Activated CD8-positive, alpha-beta memory T cell treated with anti-CD3 and anti-CD28 coated beads for 1 hour (primary cell): ENCODE data around the gene PRKX.
"Not testable (repeated sequence)": the region's sequence is repeated elsewhere in the genome, so short reads cannot be mapped to it uniquely, and the experiment has no call there.

Experiments used
- DNase-seq, 2 donors: peaks; one replicate each; pipeline ENCODE4 v3.0.0-alpha.2; 2020; ENCODE audit warnings: low read depth in 1 of 2; ENCODE audit errors: extremely low read depth in 1 of 2

PRKX gene

DNA sequence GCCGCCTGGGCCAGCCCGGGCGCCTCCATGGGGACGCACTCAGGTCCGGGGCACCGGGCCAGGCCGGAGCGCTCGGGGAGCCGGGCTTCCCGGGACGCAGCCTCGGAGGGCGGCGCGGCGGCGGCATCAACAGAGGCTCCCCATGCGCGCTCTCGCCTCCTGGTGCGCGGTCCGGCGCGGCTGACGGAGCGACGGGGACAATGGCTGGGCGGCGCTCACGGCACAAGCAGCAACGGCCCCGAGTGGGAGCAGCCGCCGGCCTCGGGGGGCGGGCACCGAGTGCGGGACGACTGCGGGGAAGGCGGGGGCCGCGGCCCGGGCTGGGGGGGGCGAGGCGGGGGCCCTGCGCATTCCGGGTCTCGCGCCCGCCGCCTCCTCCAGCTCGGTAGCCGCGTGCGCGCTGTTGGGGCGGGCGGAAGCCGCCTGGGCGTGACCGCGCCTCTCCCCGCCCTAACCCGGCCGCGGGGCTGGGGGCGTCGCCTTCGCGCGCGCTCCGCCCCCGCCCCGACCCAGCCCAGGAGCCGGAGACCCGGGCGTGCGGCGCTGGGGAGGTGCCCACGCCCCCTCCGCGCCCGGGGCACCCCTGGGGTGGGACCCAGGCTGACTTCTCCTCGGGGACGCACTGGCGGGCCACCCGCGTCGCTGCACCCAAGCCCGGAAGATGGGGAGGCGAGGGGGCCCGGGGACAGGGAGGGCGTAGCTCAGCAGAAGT is at the start of gene PRKX:
PRKX (minus strand) TSS at position 425 of the 712 bp plus-strand sequence; CDS start at position 29, 396 bp downstream.
- peak; percentile 43 to 62 for DNase-seq

DNA sequence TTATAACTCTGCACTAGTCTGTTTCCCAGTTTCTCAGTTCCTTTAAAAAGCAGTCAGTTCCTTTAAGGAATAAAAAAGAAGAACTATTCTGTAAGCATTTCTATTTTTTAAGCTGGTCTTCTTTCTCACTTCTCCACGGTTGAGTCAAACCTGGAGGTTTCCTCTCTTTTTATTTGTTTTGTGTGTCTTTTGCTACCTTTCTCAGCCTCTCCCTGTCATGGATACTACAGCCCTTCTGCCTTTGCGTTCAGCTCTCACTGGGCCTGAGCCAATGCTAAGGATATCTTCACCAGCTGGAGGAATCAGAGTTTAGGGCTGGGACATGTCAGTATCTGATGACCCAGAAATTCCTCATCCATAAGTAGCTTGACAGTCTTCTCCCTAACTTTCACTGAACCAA is 49.7 kb upstream of the PRKX start:
- no peak for DNase-seq

DNA sequence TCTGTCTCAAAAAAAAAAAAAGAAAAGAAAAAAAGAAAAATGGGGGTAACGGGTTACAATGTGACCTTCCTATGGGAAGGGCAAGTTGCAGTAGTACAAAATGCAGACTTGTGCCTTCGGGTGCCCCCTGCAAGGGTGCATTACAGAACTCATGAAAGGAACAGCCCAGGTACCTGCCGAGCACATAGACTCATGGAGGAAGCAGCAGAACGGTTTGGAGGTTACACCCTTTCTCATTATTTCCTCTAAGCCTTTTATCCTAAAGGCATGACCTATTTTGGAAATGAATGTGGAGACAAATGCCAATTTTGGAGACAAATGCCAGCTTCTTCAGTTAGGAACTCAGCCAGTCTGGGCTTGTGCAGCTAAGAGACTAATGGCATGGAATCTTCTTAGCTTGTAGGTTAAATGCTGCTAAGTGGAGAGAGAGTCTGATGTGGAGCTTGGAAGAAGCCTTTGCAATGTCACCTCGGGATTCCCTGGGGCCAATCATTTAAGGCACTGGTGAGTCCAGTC is 44.1 kb upstream of the PRKX start:
- DNase-seq: no peak

DNA sequence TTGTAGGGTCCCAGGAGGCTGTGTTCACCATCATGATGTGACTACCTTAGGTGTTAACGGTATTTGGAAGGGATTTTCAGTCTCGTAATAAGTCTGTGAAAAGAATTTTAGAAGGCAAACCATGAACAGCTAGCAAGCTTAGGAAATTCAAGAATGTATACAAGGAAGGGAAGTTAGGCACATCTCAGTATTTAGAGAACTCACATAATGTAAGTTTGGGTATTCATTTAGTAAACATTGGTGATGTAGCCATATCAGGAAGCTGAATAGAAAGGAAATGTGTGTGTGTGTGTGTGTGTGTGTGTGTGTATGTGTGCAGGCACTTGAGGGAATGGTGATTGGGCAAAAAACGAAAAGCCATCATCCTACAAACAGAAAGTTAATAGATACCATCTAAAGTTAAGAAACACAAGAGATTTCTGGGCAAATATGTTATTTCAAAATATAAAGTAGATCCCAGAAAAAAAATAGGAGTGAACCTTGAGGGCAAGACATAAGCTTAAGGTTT is 34.7 kb upstream of the PRKX start:
- DNase-seq: no peak

DNA sequence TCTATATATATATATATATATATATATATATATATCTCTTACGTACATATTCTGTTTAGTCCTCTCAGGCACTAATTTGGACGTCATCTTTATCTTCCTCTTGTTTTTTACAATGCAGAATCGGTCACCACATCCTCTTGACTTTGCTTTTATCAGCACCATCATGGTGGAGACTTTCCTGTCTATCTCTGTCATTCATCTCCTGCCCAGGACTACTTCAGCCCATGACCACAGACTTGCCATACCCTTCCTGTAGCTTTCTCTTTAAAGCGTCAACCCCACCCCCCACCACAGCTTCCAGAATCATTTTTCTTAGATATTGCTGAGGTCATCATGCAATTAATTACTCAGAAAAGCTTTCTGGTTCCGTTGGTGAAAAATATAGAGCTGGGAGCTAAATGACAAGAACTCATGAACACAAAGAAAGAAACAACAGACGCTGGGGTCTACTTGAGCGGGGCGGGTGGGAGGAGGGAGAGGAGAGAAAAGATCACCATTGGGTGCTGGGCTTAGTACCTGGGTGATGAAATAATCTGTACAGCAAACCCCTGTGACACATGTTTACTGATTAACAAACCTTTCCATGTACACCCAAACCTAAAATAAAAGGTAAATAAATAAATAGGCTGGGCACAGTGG is 30.5 kb upstream of the PRKX start:
- DNase-seq: peak; percentile 4 to 26

DNA sequence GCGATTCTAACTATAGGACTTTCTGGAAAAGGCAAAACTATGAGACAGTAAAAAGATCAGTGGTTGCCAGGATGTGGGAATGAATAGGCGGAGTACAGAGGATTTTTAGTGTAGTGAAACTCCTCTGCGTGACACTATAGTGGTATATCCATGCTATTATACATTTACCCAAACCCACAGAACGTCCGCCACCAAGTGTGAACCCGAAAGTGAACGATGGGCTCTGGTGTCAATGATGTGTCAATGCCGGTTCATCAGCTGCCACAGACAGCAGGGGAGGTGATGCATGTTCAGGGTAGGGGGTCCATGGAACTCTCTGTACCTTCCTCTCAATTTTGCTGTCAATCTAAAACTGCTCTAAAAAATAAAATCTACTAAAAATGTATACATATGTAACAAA is 27.5 kb upstream of the PRKX start:
- not testable (repeated sequence) for DNase-seq

DNA sequence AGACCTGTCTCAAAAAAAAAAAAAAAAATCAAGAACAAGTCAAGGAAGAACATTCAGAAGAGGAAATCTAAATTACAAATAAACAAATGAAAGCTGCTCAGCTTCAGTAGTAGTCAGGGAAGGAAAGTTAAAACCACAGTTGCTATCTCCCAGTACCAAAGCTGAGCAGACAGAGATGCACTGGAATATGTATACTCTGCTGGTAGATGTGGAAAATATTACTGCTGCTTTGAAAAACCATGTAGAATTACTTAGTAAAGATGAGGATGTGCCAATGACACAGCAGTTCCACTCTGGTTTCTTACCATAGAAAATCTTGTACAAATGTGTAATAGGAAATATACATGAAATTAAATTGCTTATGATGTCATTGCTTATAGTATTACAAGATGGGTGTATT is 25.1 kb upstream of the PRKX start:
- no peak for DNase-seq

DNA sequence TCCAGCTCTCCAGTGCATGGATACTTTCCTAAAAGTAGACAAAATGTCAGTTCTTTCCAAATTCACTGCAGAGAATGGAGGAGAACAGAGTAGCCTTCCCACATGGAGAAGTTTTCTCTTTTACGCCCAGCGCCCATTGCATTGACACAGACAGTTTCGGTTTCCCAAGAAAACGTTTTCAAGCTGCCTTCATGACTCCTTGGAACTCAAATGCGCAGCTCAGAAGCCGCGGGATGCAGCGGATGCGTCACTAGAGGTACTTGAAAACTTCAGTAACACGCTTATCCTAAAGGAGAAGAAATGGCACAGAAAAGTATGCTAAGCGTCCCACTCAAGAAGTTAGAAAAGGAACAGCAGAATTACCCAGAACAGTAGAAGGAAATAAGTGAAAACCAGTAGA is 23.1 kb upstream of the PRKX start:
- DNase-seq: not testable (repeated sequence)

DNA sequence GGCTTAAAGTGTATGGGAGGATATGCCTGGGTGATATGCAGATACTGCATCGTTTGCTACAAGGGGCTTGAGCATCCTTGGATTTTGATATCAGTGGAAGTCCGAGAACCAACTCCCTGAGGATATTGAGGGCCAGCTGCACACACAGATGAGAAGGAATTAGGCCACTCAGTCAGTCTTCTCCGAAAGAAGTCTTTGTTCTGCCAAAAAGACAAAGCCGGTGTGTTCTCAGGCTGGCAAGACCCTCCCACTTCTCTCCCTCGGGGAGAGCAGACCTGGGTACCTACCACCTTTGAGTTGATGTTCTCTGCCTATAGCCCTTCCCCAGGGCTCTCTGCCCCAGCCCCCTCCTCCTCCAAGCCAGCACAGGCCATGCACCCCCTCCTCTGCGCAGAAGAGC is 22.4 kb upstream of the PRKX start:
- not testable (repeated sequence) for DNase-seq

DNA sequence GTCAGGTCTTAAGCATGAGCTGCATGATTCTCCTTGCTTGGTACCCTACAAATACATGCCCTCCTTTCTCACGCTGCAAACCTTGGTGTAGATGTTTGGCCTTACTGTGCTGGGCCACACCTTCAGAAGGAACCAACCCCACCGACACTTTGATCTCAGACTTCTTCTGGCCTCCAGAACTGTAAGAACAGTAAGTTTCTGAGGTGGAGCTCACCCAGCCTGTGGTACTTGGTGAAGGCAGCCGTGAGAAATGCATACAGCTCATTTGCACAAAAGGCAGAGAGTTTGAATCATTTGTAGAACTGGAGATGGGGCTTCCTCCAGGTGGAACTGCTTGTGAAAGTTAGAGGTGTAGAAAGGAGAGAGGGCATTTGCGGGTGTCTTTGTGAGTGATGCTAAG is 21.0 kb upstream of the PRKX start:
- DNase-seq: not testable (repeated sequence)

DNA sequence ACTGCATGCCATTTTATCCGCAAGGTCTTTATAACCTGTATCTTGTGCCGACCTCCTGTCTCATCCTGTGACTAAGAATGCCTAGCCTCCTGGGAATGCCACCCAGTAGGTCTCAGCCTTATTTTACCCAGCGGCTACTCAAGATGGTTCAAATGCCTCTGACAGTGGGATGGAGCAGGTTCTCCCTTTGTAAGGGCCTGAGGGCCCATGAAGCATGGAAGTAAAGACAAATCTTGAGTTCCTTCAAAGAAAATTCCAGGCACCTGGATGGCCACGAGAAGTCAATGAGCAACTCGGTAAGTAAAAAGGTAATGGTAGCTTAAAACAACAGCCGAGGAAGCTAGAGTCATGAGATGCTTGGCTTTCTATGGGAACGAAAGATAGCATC is 19.6 kb upstream of the PRKX start:
- DNase-seq: no peak

DNA sequence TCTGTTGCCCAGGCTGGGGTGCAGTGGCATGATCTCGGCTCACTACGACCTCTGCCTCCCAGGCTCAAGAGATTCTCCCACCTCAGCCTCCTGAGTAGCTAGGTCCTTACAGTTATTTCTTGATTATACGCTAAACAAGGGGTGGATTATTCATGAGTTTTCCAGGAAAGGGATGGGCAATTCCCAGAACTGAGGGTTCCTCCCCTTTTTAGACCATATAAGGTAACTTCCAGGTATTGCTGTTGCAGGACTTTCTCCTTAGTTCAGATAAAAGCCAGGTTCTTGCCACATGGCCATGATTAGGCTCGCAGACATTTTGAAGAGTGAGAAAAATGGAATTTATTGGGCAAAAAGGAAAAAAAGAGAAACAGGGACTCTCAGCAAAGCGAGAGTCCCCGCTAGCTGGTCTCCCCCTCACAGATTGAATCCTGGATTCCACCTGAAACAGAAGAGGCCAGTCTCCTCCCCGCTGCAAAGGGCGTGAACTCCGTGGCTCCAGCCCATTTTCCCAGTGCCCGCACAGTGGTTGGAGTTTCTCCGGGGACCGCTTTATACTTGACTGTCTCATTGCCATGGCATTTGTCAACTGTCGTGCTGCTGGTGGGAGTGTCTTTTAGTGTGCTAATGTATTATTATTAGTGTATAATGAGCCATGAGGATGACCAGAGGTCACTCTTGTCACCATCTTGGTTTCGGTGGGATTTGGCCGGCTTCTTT is 19.0 kb upstream of the PRKX start:
- DNase-seq: not testable (repeated sequence)

DNA sequence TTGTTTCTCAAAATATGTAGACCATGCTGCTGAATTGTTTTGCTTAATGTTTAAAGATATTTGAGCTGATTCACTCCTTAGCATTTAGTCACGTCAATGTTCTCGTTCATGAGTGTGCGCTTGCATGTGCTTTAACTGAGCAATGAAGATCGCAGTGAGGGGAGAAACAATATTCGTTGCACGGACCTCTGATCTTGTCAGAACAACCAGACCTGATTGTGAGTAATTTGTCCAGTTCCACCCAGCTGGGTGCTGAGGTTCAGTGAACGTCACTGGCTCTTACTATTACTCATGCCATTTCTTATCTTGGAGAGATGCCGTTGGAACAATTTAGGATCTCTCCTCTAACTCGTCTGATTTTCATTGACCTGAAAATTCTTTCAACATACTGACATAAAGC is 15.0 kb upstream of the PRKX start:
- DNase-seq: no peak

DNA sequence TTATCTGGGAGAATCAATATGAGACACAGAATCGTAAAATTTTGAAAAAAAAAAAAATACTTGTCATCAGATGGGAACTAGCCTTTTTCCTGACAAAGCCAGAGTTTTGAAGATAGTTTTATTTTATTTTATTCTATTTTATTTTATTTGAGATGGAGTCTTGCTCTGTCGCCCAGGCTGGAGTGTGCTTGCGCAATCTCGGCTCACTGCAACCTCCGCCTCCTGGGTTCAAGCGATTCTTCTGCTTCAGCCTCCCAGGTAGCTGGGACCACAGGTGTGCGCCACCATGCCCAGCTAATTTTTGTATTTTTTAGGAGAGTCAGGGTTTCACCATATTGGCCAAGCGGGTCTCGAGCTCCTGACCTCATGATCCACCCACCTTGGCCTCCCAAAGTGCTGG is 10.0 kb upstream of the PRKX start:
- not testable (repeated sequence) for DNase-seq

DNA sequence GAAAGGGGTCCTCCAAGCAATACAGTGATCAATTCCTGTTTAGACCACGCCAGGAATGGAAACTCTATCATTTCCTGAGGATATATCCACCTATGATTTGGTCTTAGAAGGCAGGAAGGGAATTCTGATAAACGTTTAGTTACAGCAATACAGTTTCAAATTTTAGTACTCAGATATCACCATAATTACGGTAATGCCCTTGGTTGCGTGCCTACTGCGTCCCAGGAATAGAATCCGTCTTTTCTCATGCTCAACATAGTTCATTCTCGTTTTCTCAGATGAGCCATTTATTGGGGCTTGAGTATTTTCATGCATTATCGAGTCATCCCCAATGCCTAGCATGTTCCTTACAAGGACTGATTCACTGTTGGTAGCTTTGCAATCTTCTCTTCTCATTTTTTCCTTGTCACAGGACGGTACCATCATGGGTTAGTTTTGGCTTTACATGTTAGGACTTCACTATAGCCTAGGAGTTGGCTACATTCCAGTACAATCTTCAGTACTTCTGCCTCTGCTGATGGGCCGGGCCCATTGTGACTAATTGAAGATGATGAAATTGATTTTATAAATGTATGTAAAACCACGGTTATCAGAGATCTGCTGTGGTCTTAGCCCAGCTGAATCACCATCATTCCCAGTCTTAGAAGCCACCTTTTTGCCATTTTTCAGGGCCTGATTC is 4.4 kb upstream of the PRKX start:
- DNase-seq: no peak

DNA sequence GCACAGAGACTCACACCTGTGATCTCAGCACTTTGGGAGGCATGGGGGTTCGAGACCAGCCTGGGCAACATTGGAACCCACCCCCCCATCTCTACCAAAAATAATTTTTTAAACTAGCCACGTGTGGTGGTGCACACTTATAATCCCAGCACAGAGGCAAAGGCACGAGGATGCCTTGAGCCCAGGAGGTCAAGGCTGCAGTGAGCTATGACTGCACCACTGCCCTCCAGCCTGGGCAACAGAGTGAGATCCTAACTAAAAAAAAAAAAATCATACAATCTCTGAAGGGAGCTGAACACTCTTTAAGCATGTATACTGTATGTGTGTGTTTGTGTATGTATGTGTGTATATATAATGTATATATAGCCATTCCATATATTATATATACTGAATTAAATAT is 2.5 kb upstream of the PRKX start:
- no peak for DNase-seq

DNA sequence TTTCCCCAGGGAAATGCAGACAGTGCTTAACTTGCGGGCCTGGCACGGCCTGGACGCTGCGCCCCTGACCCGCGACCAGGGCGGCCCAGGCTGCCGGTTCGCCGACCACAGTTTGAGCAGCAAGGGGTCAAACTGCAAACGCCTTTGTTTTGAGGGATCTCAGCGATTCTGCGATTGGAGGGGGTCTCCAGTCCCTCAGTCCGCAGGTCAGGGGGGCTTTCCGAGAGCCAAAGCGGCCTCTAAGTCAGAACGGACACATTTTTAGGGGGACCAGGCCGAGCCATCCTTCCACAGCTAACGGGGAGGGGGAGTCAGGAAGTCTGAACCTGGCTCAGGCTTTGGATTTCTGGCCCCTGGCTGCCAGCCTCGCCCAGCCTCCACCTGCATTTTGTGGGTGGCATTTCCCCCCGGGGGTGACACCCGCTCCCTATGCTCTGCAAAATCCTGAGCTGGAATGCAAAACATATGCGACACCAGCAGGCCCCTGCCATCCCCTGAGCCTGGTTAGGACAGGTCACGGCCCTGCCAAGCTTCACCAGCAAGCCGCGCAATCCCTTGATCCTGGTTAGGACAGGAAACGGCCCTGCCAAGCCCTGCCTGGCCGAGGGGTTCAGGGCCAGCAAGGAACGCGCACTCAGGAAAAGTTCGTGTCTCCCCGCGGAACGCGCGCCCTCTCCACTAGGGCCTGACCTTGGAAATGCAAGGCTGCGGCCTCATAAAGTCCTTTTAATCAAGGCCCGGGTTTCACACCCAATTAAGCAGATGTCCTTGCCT is 1.4 kb upstream of the PRKX start:
- DNase-seq: not testable (repeated sequence)

DNA sequence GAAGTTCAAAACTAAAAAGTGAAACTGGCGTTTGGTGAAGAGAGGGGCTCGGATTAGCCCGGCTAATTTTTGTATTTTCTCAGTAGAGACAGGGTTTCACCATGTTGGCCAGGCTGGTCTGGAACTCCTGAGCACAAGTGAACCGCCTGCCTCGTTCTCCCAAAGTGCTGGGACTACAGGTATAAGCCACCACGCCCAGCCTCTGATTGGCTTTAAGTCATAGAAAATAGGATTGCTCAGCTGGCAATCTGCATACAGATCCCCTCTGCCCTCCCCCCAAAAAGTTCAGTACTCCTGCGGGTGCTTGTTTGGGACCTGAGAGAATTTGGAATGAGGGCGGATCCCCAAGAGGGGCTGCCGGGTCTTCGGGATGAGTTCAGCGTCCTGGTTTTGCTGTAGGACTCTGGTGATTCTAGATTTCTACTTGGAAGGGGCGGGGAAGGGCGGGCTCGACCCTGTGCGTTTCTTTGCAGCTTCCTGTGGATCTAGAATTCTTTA is 537 bp upstream of the PRKX start:
- DNase-seq: no peak

DNA sequence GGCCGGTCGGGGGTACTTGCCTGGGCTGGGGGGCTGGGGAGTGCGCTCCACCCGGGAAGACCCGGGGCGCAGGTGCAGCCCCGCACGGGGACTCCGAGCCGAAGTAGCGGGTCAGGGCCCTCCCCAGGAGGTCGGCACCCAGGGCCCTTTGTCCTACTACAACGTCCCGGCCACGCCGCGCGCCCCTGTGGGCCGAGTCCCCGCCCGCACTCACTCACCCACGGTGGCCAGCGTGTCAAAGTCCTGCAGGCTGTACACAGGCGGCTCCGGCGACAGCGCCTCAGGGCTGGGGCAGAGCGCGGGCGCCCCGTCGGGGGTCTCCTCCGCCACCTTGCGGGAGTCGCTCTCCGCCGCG is 602 bp downstream of the PRKX start:
- no peak for DNase-seq
